Mesenteric fat pad (tissue), 1 donor: ENCODE measurements around the gene NTHL1. TPM values are rescaled to one million over a fixed set of nuclear protein-coding genes. Genes with fewer than 3 reads are reported as not detected.
"Not testable (repeated sequence)": the region's sequence is repeated elsewhere in the genome, so short reads cannot be mapped to it uniquely, and the experiment has no call there.

Experiments
- DNase-seq: peaks from one replicate; pipeline ENCODE4 v3.0.0-alpha.2; 2020; ENCODE audit warnings: low spot score
- total RNA-seq: library from RNA; stranded (reverse); fragmentation: NEBNext Ultra II Directional; extraction: Animal tissue kit (Norgen Biotek cat#: 25700); gene quantifications from one replicate; pipeline ENCODE4 v1.2.1, GENCODE V29; 2021
- donor health status: DM: yes; HTN: yes; CAD: no.

NTHL1 gene
- total RNA-seq, 1 donor from 2014 or later, result 9.9 TPM

DNA sequence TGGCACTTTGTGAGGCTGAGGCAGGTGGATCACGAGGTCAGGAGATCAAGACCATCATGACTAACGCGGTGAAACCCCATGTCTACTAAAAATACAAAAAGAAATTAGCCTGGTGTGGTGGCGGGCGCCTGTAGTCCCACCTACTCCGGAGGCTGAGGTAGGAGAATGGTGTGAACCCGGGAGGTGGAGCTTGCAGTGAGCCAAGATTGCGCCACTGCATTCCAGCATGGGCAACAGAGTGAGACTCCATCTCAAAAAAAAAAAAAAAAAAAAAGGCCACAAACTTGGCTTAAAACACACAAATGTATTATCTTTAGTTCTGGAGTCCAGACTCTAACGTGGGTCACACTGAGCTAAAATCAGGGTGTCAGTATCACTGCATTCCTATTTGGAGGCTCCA, 35.9 kb downstream of the NTHL1 start:
- not testable (repeated sequence) for DNase-seq

DNA sequence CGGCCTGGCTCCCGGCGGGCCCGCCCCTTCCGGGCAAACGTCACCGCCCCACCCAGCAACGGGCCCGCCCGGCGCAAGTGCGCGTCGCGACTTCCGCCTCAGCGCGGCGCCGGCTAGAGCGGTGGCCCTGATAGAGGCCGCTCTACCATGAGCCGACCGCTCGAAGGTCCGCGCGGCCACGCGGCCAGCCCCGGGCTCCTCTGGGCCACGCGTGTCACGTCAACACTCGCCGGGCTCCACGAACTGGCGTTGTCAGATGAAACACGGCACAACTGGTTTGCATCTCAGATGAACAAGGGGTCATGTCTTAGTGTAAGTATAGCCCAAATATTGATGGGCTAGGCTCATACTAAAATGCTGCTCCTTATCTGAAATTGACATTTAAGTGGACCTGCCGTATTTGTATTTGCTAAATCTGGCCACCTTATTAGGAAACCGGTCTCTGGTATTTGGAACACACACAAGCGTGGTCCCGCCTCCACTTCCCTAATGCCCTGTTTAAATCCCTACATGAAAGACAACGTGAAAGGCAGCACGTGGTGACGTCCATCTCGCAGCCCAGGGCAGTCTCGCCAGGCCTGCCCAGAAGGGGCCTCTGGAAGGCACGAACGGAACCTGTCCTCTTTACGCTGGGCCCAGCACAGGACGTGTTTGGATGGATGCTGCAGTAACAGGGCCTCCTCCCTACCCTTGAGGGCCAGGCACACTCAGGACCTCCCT, 37.7 kb downstream of the NTHL1 start, which contains the start of gene ZNF598:
Gene ZNF598, minus strand, starts transcription at position 31 of the 720 bp plus-strand sequence.
- DNase-seq, result peak; percentile 92

DNA sequence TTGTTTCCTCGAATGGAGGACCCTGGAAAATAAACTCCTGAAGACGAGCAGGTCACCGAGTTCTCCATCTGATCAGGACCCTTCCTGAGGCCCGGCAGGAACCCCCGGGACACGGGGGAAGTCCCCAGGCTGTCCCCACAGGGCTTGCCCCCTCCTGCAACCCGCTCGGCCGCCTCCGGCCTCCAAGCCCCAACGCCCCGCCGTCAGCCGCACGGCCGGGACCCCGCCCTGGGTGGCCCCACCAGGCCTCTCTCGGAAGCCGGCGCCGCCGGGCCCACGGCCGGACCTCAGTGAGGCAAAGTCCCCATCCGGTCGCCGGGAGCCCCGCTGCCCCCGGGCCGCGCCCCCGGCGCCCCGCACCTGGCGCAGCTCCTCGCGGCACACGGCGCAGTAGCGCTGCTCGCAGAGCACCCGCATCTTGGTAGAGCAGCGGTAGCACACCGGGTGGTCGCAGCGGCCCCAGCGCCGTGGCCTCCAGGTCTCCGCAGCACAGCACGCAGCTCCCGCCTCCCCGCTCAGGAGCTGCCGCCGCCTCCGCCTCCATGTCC, 38.4 kb downstream of the NTHL1 start:
- no peak for DNase-seq

DNA sequence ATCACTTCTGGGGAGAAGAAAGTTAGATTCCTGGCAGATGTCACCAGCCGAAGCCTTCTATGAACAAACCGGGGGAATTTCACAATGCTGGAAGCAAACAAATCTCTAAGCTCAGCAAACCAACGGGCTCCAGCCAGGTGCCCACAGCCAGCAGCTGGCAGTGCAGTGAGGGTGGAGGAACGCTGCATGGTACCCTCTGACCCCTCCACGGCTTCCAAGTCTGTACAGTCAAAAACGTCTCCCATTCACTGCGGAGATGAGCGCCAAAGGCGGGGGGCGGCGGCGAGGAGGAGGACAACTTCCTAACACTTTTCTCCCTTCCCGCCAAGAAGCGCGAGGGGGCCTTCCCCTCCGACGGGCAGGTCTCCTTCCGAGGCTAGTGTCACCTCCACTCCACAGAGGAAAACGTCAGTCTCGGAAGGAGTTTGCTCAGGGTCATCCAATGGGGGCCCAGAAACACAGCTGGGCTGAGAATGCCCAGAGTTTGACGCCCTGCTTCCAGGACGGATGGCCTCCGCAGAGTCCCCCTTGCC, 38.9 kb downstream of the NTHL1 start:
- DNase-seq, result no peak

DNA sequence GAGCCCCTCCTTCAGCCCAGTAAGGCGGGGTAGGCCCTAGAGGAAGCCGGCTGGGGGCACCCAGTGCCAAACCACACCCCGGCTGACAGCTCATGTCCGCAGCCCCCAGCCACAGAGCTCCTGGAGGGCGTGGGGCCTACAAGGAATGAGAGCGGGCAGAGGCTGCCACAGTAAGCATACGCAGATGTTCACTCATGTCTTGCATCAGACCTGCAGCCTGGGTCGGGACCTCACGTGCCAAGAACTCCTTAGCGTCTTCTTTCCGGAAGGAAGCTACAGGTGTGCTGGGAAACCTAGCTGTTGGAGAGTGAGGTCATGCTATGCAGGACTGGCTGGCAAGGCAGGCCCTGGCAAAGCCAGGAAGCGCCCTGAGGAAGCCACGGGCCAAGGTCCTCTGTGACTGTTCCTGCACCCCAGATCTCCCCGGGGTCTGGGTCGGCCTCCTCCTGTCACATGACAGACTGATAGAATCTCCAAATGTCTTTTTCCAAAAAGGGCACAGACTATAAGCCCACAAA, 39.6 kb downstream of the NTHL1 start:
- no peak for DNase-seq

DNA sequence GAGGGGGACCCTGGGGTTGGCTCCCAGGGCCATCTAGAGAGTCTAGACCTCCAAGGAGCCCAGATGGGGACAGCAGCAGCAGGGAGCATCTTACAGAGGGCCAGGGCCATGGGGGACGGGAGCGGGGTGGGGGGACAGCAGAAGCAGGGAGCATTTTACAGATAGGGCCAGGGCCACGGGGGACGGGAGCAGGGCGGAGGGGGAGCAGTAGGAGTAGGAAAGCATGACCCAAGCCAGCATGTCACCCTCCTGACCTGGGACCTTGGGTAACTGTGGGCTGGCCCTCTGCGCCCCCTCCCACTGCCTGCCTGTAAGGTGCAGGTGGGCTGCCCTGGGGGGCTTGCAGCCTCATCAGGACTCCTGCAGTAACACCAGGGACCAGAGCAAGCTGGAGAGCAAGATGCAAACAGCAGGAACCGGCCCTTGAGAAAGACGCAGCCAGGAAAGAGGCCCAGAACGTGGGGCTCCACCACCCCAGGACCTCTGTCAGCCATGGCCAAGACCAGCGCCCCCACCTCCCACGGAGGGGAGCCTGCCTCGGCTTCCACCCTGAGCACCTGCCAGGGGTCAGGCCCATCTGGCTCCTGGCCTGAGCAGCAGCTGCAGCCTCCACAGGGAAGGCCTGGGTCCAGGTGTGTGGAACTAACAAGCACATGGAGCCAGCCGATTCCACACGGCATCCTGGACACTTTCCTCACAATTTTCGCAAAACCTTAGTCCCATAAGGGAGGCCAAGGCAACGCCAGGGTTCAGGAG, 40.4 kb downstream of the NTHL1 start:
- no peak for DNase-seq

DNA sequence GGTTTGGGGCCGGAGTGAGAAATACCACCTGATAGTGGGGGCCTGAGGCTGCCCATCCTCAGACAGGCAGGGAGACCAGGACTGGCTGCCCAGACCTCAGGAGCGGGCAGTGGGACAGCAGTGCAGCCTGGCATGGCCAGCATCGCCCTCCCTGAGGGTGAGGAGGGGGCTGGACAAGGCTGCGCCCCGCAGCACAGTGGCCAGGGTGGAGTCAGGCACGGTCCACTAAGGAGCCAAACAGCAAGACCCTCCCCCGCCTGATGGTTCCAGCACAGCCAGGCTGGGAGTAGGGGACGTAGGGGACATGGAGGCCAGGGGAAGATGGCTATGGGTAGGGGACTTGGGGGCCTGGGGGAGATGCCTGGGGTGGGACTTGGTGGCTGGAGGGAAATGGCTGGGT, 41.3 kb downstream of the NTHL1 start:
- DNase-seq, result no peak

DNA sequence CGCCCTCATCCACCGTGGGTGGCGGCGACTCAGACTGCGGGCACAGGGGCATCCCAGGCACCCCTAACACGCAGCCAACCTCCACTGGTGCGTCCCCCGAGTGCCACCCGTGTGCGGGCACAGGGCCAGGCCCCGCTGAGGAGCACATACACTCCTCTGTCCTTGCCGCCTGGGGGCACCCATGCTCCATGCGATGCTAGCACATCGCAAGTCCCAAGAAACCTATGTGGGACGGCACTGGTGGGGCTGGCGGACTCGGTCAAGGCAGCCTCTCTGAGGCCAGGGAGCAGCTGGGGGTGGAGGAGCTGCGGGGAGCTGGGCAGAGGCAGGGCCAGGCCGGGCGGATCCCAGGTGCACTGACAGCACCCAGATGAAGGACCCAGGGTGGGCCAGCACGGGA, 42.0 kb downstream of the NTHL1 start:
- no peak for DNase-seq

DNA sequence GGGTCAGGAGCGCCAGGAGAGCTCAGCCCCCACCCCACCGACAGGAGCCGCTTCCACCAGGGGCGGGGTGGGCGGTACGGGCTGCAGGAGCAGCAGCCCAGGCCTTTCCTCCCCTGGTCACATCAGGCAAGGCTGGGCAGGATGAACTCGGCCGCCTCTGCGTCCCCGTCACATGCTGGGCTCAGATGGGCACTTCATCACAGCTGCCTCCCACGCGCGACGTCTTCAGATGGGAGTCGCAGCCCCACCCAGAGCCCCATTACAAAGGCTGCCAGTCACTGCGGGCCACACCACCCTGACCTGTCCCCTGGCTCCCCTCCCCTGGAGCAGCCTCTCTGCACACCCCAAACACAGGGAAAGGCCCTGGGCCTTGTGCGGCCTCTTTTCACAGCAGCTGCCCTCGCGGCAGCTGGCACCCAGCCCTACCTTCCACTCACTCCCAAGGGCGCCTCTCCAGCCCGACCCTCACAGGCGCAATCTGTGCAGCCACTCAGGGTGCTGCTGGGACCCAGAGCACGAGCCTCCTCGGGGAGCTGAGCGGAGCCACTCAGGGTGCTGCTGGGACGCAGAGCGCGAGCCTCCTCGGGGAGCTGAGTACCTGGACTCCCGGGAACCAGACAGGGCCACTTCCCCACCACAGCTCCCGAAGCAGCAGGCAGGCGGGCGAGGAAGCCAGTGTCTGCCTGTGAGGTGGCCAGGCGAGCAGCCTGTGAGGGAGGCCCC, 42.7 kb downstream of the NTHL1 start:
- no peak for DNase-seq

DNA sequence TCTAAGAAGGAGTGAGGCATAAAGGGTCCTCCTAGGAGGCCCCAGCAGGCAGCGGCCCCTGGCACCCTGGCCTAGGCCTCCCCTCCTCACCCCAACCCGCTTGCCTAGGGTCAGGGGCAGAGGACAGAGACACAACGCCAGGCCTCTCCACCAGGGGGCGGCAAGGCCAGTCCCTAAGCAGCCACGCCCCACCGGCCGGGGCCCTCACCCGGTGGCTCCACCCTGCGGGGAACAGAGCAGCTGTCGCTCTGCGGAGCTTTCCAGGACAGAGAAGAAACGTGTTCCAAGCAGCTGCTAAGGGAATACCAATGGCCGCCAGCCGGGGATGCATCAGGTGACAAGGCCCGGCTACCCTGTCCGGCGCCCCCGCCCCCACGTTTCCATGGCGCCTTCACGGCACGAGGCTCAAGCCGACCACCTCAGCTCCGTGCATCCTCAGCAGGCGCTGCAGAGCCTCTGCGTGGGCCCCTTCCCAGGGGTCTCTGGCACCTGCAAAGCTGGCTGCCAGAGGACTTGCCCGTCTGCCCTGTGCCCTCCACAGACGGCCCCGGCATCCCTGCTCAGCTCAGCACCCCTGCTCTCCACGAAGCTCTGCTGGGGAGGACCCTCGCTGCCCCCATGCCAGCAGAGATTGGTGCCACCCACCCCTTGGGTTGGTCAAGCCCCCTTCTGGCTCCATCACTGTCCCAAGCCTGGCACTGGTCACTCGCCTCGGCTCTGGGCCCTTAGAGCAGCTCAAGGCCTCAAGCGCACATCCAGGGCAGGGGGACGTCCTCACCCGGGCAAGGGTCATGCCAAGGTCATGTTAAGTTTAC, 43.6 kb downstream of the NTHL1 start:
- DNase-seq, result peak; percentile 96

DNA sequence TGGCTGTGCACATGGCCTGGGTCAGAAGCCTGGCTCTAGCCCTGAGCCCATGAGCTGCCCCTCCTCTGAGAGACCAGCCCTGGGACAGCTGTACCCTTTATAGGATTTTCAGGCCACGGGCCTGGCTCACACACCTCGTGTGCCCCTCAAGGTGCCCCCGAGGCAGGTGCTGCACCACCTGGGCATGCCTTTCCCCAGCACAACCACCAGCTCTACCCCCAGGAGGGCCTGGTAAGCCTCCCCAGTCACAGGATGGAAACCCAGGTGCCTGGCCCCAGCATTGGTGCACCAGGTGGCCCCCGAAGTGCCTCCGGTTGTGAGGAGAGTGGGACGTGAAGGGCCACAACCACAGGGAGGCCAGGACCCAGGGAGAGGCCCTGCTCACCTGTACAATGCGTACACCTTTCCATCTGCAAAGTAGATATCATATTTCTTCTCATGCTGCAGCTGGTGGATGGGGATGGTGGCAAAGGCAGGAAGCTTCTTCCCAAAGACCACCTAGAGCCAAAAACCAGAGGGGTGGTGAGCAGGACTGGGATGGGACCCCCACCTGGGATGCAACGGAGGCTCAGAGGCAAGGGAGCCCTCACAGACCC, 44.3 kb downstream of the NTHL1 start:
- no peak for DNase-seq

DNA sequence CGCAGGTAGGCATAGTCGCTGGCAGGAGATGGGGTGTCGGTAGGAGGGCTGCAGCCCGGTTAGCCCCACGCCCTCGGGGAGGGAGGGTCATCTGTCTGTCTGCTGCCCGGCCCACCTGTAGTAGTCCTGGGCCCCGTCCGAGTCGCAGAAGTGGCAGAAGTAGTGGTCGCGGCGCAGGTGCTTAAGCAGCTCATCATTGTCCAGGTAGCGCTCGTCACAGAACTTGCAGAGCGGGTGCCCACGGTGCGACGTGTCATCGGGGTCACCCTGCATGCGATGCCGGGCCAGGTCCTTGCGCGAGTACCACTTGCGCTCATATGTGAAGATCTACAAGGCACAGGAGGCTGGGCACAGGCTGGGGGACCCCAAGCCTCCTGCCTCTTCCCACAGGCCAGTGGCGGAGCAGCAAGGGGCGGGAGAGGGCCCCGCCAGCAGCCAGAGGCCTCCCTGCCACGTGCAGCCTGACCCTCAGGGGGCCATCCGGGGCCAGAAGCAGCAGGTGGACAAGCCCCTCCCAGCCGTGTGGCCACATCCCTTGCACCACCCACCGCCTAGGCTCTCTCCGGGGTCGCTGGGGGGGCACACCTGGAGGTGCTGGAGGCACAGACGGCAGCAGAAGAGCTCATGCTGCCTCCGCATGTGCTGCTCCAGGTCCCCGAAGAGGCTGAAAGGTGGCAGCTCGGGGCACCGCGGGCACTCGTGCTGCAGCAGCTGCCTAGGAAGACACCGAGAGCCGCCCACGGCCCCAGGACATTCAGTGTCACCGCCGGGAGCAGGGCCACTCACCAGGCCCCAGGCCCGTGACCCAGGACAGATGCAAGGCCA, 45.0 kb downstream of the NTHL1 start:
- DNase-seq, result no peak

DNA sequence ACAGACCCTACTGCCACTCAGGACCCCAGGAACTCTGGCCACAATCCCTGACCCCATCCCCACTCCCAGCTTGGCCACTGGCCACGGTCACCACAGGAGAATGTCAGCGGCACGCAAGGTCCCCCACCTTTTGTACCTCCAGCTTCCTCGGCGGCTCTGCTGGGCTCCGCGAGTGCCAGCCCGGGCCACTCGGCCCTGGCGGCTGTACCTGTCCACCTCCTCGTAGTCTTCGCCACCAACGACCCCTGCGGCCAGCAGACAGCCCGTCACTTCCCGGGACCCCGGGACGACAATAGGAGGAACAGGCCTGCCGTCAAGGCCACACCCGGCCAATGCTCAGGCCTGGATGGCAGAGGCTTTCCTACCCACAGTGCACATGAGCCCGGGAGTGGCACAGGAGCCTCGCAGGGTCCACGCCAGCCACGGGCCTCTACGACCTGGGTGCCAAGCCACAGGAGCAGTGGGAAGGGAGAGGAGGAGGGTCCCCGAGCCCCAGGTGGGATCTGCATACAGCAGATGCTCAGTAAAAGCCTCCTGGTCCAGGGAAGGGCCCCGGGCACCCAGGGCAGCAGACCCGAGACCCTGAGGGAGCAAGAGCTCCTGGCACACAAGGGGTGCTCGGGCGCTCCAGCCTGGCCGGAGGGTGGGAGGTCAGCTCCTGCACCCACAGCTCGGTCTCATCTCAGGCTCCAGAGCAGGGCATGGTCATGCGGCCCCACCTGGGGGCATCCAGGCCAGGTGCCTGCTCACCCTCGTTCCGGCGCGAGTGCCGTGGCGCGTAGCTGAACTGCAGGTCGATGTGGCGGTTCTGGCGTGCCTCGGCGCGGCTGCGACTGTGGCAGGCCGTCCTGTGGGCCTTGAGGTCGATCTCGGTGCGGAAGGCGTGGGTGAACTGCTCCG, 45.9 kb downstream of the NTHL1 start:
- DNase-seq, result no peak

DNA sequence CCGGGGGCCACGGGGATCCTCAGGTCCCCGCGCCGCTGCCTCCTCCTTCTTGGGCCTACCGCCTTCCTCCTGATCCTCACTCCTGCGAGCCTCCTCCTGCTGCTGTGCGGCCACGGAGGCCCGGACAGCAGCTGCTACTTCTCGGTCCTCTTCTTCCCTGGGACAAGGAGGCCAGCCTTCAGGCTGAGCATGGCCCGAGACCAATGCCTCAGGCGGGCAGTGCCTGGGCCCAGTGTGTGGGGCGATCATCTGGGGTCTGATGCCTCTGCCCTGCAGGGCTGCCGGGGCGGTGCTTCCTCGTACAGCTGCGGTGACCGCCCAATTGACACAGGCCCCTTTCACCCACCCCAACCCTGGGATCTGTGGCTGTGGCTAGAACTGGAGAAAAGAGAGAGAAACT, 46.6 kb downstream of the NTHL1 start:
- DNase-seq, result no peak

DNA sequence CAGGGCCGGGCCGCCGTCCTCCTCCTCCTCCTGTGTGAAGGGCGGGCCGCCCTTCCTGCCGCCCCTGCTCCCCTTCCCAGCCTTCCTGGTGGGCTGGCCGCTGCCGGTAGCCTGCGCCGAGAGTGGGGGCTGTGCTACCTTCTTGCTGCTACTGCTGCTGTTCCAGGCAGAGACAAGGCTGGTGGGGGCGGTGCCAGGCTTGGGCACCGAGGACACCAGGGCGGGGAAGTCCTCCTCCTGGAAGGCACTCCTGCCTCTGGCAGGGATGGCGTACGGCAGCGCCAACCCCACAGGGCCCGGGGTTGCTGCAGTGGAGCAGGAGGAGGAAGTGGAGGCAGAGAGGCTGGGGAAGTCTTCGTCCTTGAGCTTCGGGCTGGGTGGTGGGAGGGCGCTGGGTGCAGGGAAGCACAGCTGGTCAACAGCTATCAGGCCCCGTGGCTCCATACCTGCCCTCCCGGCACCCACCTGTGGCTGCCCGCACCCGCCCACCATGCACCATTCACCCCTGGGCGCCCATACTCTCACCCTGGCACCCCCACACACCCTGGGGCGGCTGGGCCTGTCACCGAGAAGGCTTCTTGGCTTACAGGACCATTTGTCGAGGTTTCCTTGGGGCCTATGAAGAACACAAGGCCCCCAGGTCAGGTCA, 47.6 kb downstream of the NTHL1 start:
- DNase-seq, result no peak

DNA sequence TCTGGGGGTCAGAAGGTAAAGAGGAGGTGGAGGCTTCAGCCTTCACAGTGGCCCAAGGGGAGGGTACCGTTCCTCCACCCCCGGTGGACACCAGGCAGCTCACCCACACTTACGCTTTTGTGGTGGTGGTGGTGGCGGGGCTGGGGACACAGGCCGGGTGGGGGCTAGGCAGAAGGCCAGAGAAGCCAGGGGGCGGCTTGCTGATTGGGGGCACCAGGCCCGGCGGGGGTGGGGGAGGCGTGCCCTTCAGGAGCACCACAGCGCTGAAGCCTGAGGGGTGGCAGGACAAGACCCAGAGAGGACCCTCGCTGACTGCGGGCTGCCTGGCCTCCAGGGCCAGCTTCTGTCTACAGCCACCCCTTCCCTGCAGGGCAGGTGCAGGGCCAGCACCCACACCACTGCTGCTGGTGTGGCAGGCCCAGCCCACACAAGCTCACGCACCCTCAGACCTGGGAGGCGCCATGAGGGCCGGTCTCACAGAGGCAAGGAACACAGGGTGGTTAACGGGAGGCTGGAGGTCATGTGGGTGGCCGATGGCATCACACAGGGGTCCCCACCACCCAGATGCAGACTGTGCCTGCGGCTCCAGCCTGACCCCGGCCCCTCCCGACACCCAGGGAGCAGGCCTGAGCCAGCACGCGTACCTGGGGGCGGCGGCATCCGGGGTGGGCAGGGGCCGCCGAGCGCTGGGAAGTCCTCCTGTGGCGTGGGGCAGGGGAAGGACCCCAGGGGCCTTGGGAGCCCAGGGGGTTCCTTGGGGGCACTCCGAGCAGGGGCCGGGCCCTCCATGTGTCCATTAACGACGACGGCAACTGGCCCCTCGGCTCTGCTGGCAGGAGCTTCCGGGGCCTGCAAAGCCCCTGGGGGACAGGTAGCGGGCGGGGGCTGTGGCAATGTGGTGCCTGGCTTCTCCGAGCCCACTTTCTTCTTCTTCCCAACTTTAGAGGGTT, 48.5 kb downstream of the NTHL1 start:
- no peak for DNase-seq
